Measurements from ENCODE around the gene OR5K4. TPM values are rescaled to one million over a fixed set of nuclear protein-coding genes. Genes with fewer than 3 reads are reported as not detected.

Gene OR5K4, protein sequence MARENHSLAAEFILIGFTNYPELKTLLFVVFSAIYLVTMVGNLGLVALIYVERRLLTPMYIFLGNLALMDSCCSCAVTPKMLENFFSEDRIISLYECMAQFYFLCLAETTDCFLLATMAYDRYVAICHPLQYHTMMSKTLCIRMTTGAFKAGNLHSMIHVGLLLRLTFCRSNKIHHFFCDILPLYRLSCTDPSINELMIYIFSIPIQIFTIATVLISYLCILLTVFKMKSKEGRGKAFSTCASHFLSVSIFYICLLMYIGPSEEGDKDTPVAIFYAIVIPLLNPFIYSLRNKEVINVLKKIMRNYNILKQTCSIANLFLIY
- total RNA-seq: not detected
- polyA plus RNA-seq: not detected

- H3K4me3 ChIP-seq (ENCODE audit: low read depth, low read length): no peak within 1 kb of the TSS
- no peak for DNase-seq (ENCODE audit: extremely low spot score)
- no peaks in the 10 kb centered on the region for H3K4me1 ChIP-seq (ENCODE audit: insufficient read depth)
- 73% methylated on average over 2 of the region's 2 CpGs for WGBS
- no peaks in the 10 kb centered on the region for H3K36me3 ChIP-seq (ENCODE audit: insufficient read depth)
- no peak within 1 kb of the TSS for H3K27ac ChIP-seq (ENCODE audit: low read depth)
Observed at GRCh38 chr3:98353554-98353953, at the start of gene OR5K4. Gene OR5K4, plus strand, starts transcription at chr3:98353854. Its CDS starts 0 bp downstream, at chr3:98353854.

DNA sequence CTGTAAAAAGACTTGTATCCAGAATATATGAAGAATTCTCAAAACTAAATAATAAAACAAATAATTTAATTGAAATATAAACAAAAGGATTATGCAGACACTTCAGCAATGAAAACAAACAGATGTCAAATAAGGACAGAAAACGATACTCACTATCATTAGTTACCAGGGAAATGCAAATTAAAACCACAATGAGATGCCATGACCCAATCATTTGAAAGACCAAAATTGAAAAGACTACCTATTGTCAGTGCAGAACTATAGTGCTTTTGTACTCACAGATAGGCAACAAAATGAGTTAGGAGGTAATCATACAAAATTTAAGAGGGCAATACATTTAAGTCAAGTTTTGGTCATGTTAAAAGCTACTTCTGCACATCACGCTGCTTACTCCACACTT, 31.6 kb upstream of the OR5K4 start:
- Histone ChIP-seq H3K36me3 (ENCODE audit: insufficient read depth) (no peaks in the 10 kb centered on the region), H3K4me1 (ENCODE audit: insufficient read depth) (no peaks in the 10 kb centered on the region), H3K4me3 (ENCODE audit: low read depth, low read length) (no peak overlapping the region), H3K27ac (ENCODE audit: low read depth) (no peak overlapping the region)
- DNase-seq (ENCODE audit: extremely low spot score): no peak
- WGBS: 77% methylated on average over 2 of the region's 2 CpGs

- no peak overlapping the region for H3K27ac ChIP-seq (ENCODE audit: low read depth)
- H3K36me3 ChIP-seq (ENCODE audit: insufficient read depth): no peaks in the 10 kb centered on the region
- H3K4me1 ChIP-seq (ENCODE audit: insufficient read depth): no peaks in the 10 kb centered on the region
- DNase-seq (ENCODE audit: extremely low spot score): no peak
- 69% methylated on average over 2 of the region's 2 CpGs for WGBS
- H3K4me3 ChIP-seq (ENCODE audit: low read depth, low read length): no peak overlapping the region
Observed at GRCh38 chr3:98322686-98323085, 31.0 kb upstream of the OR5K4 start.

GRCh38 chr3:98323425-98323824, 30.2 kb upstream of the OR5K4 start:
- no peak for DNase-seq (ENCODE audit: extremely low spot score)
- Histone ChIP-seq H3K4me1 (ENCODE audit: insufficient read depth) (no peaks in the 10 kb centered on the region), H3K27ac (ENCODE audit: low read depth) (no peak overlapping the region), H3K36me3 (ENCODE audit: insufficient read depth) (no peaks in the 10 kb centered on the region), H3K4me3 (ENCODE audit: low read depth, low read length) (no peak overlapping the region)

- WGBS: 68% methylated on average over 12 of the region's 12 CpGs
- Histone ChIP-seq H3K27ac (ENCODE audit: low read depth) (no peak overlapping the region), H3K36me3 (ENCODE audit: insufficient read depth) (no peaks in the 10 kb centered on the region), H3K4me1 (ENCODE audit: insufficient read depth) (no peaks in the 10 kb centered on the region), H3K4me3 (ENCODE audit: low read depth, low read length) (no peak overlapping the region)
- DNase-seq (ENCODE audit: extremely low spot score): no peak
Observed at GRCh38 chr3:98325055-98325454, 28.6 kb upstream of the OR5K4 start.

GRCh38 chr3:98326105-98326893, 27.4 kb upstream of the OR5K4 start:
- 63% methylated on average over 2 of the region's 2 CpGs for WGBS
- Histone ChIP-seq H3K4me3 (ENCODE audit: low read depth, low read length) (no peak overlapping the region), H3K36me3 (ENCODE audit: insufficient read depth) (no peaks in the 10 kb centered on the region), H3K27ac (ENCODE audit: low read depth) (no peak overlapping the region), H3K4me1 (ENCODE audit: insufficient read depth) (no peaks in the 10 kb centered on the region)
- no peak for DNase-seq (ENCODE audit: extremely low spot score)

GRCh38 chr3:98326945-98327344, 26.7 kb upstream of the OR5K4 start:
- Histone ChIP-seq H3K4me1 (ENCODE audit: insufficient read depth) (no peaks in the 10 kb centered on the region), H3K27ac (ENCODE audit: low read depth) (no peak overlapping the region), H3K4me3 (ENCODE audit: low read depth, low read length) (no peak overlapping the region), H3K36me3 (ENCODE audit: insufficient read depth) (no peaks in the 10 kb centered on the region)
- DNase-seq (ENCODE audit: extremely low spot score): no peak

DNA sequence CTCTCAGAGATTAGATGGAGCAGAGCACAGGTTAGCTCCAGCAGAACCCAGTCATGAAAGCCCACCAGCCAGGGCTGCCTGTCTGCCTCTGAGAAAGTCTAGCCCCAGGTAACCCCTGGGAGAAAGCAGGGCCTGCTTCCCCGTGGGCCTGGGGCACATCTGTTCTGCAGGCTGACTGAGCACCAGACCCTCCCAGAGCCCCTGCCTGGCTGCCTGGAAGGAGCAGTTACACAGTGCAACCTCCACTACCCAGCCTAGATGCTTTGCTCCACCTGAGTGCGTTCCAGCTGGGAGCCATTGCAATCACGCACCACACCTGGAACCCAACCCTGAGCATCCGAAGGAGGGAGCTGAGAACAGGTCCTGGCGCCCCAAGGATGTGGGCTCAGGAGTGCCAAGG, 24.7 kb upstream of the OR5K4 start:
- Histone ChIP-seq H3K36me3 (ENCODE audit: insufficient read depth) (no peaks in the 10 kb centered on the region), H3K4me1 (ENCODE audit: insufficient read depth) (no peaks in the 10 kb centered on the region), H3K27ac (ENCODE audit: low read depth) (no peak overlapping the region), H3K4me3 (ENCODE audit: low read depth, low read length) (no peak overlapping the region)
- 77% methylated on average over 5 of the region's 5 CpGs for WGBS
- DNase-seq (ENCODE audit: extremely low spot score): no peak

- H3K36me3 ChIP-seq (ENCODE audit: insufficient read depth): no peaks in the 10 kb centered on the region
- DNase-seq (ENCODE audit: extremely low spot score): no peak
- H3K27ac ChIP-seq (ENCODE audit: low read depth): no peak overlapping the region
- H3K4me1 ChIP-seq (ENCODE audit: insufficient read depth): no peaks in the 10 kb centered on the region
- no peak overlapping the region for H3K4me3 ChIP-seq (ENCODE audit: low read depth, low read length)
- 10% methylated on average over 6 of the region's 6 CpGs for WGBS
Observed at GRCh38 chr3:98329392-98330124, 24.1 kb upstream of the OR5K4 start.

- 91% methylated on average over 1 of the region's 1 CpG for WGBS
- Histone ChIP-seq H3K4me1 (ENCODE audit: insufficient read depth) (no peaks in the 10 kb centered on the region), H3K4me3 (ENCODE audit: low read depth, low read length) (no peak overlapping the region), H3K27ac (ENCODE audit: low read depth) (no peak overlapping the region), H3K36me3 (ENCODE audit: insufficient read depth) (no peaks in the 10 kb centered on the region)
- DNase-seq (ENCODE audit: extremely low spot score): no peak
Observed at GRCh38 chr3:98331329-98331728, 22.3 kb upstream of the OR5K4 start.

GRCh38 chr3:98333989-98334606, 19.6 kb upstream of the OR5K4 start:
- no peak overlapping the region for H3K4me3 ChIP-seq (ENCODE audit: low read depth, low read length)
- H3K4me1 ChIP-seq (ENCODE audit: insufficient read depth): no peaks in the 10 kb centered on the region
- H3K27ac ChIP-seq (ENCODE audit: low read depth): no peak overlapping the region
- WGBS: 45% methylated on average over 3 of the region's 3 CpGs
- no peak for DNase-seq (ENCODE audit: extremely low spot score)
- no peaks in the 10 kb centered on the region for H3K36me3 ChIP-seq (ENCODE audit: insufficient read depth)

DNA sequence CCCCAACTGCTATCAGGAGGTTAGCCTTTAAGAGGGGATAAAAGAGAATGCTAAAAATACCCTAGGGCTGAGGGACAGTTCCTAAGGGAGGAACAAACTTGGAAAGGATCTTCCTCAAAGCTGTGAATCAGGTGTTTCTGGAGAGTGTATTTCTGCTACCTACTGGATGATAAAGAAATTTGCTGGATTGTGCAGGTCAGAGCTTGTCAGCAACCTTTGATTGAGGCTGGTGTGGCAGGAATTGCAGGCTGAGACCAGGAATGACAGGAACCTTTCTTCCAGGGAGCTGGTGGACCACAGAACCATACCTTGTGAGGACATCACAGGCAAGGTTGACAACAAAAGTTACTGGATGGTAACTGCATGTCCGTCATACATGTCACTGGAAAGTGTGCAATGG, 14.6 kb upstream of the OR5K4 start:
- Histone ChIP-seq H3K4me1 (ENCODE audit: insufficient read depth) (no peaks in the 10 kb centered on the region), H3K36me3 (ENCODE audit: insufficient read depth) (no peaks in the 10 kb centered on the region), H3K4me3 (ENCODE audit: low read depth, low read length) (no peak overlapping the region), H3K27ac (ENCODE audit: low read depth) (no peak overlapping the region)
- no peak for DNase-seq (ENCODE audit: extremely low spot score)
- 87% methylated on average over 1 of the region's 1 CpG for WGBS

DNA sequence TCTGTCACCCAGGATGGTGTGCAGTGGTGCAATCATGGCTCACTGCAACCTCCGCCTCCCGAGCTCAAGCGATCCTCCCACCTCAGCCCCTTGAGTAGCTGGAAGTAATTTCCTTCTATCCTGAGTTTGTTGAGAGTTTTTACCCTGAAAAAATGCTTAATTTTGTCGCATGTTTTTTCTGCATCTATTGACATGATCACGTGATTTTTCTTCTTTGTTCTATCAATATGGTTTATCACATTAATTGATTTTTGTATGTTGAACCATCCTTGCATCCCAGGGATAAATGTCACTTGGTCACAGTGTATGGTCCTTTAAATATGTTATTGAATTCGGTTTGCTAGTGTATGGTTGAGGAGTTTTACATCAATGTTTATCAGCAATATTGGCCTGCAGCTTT, 11.9 kb upstream of the OR5K4 start:
- no peak for DNase-seq (ENCODE audit: extremely low spot score)
- no peaks in the 10 kb centered on the region for H3K36me3 ChIP-seq (ENCODE audit: insufficient read depth)
- H3K27ac ChIP-seq (ENCODE audit: low read depth): no peak overlapping the region
- WGBS: 88% methylated on average over 6 of the region's 6 CpGs
- no peaks in the 10 kb centered on the region for H3K4me1 ChIP-seq (ENCODE audit: insufficient read depth)
- H3K4me3 ChIP-seq (ENCODE audit: low read depth, low read length): no peak overlapping the region
